Measurements from ENCODE around the gene FRRS1L. TPM values are rescaled to one million over a fixed set of nuclear protein-coding genes. Genes with fewer than 3 reads are reported as not detected.
"Not testable (repeated sequence)": the region's sequence is repeated elsewhere in the genome, so short reads cannot be mapped to it uniquely, and the experiment has no call there.

Gene FRRS1L
- total RNA-seq, 1 donor from 2014 or later: not detected

DNA sequence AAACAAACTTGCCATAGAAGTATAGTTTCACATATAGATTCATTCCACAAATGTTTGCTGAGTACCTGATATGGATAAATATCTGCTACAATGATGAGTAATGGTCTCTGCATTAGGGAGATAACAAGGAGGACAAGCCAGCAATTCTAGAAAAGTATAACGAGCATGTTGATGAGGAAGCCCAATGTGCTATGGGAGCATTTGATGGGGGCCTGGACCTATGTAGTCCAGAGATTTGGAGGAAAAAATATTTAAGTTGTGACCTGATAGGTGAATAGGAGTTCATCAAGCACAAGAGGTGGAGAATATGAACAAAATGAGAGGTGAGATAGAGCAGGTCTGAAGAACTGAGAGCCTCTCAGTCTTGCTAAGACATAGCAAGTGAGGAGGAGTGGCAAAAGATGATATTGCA, 32.9 kb downstream of the FRRS1L start:
- ChIA-PET CTCF (no interaction called here), POLR2A (no interaction called here)
- Mint-ChIP-seq H3K9me3 (no peaks in the 10 kb centered on the region), H3K27ac (no peak overlapping the region), H3K4me3 (no peak overlapping the region), H3K4me1 (no peaks in the 10 kb centered on the region), H3K36me3 (ENCODE audit: low read depth) (no peaks in the 10 kb centered on the region), H3K27me3 (peaks cover 8% of the 10 kb centered on the region)
- intact Hi-C loops (cut with micrococcal nuclease): no loop called here
- TF ChIP-seq, protein P1, sequence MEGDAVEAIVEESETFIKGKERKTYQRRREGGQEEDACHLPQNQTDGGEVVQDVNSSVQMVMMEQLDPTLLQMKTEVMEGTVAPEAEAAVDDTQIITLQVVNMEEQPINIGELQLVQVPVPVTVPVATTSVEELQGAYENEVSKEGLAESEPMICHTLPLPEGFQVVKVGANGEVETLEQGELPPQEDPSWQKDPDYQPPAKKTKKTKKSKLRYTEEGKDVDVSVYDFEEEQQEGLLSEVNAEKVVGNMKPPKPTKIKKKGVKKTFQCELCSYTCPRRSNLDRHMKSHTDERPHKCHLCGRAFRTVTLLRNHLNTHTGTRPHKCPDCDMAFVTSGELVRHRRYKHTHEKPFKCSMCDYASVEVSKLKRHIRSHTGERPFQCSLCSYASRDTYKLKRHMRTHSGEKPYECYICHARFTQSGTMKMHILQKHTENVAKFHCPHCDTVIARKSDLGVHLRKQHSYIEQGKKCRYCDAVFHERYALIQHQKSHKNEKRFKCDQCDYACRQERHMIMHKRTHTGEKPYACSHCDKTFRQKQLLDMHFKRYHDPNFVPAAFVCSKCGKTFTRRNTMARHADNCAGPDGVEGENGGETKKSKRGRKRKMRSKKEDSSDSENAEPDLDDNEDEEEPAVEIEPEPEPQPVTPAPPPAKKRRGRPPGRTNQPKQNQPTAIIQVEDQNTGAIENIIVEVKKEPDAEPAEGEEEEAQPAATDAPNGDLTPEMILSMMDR (IDR thresholded peaks at IDR 0.05): no peak
- no peak for ATAC-seq (ENCODE audit: low read depth)
- no peak for DNase-seq

DNA sequence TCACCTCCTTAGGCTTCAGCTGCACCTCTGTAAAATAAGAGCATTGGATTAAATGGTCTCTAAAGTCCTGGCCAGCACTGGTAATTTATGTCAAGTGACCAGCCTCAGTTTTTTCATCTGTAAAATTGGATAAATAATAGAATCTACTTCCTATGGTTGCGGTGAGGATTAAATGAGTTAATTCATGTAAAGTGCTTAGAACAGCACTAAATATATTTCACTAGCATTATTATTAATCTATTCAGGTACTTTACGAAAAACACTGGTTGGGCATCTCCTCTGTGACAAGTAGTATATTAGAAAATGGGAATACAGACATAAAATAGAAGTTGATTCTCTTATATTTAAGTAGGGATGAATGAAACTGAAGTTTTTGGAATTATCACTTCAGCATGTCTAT, 33.5 kb downstream of the FRRS1L start:
- Mint-ChIP-seq H3K27ac (no peak overlapping the region), H3K4me1 (no peaks in the 10 kb centered on the region), H3K27me3 (peaks cover 8% of the 10 kb centered on the region), H3K4me3 (no peak overlapping the region), H3K9me3 (no peaks in the 10 kb centered on the region), H3K36me3 (ENCODE audit: low read depth) (no peaks in the 10 kb centered on the region)
- POLR2A ChIA-PET: no interaction called here
- TF ChIP-seq, protein P1 (IDR thresholded peaks at IDR 0.05): no peak
- DNase-seq (no peak), ATAC-seq (ENCODE audit: low read depth) (no peak)
- intact Hi-C loops (cut with micrococcal nuclease): no loop called here
- CTCF ChIA-PET: no interaction called here

DNA sequence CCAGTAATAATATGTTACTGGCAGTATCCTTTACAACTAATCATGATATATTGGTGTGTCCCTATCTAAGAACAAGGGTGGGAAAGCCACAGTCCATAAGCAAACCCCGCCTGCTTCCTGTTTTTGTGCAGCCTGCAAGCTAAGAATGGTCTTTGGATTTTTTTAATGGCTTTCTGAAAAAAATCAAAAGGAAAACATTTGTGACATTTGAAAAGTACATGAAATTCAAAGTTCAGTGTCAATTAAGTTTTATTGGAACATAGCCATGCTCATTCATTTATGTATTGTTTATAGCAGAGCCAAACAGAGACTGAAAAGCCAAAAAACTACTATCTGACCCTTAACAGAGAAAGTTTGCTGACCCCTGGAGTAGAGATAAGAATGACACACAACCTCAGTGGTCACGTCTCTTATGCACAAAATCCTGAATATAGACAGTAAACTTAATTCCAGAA, 34.5 kb downstream of the FRRS1L start:
- Mint-ChIP-seq H3K4me3 (no peak overlapping the region), H3K9me3 (no peaks in the 10 kb centered on the region), H3K27ac (no peak overlapping the region), H3K36me3 (ENCODE audit: low read depth) (no peaks in the 10 kb centered on the region), H3K4me1 (no peaks in the 10 kb centered on the region), H3K27me3 (peaks cover 6% of the 10 kb centered on the region)
- POLR2A ChIA-PET: no interaction called here
- intact Hi-C loops (cut with micrococcal nuclease): no loop called here
- TF ChIP-seq, protein P1 (IDR thresholded peaks at IDR 0.05): no peak
- CTCF ChIA-PET: no interaction called here
- ATAC-seq (ENCODE audit: low read depth) (no peak), DNase-seq (no peak)

DNA sequence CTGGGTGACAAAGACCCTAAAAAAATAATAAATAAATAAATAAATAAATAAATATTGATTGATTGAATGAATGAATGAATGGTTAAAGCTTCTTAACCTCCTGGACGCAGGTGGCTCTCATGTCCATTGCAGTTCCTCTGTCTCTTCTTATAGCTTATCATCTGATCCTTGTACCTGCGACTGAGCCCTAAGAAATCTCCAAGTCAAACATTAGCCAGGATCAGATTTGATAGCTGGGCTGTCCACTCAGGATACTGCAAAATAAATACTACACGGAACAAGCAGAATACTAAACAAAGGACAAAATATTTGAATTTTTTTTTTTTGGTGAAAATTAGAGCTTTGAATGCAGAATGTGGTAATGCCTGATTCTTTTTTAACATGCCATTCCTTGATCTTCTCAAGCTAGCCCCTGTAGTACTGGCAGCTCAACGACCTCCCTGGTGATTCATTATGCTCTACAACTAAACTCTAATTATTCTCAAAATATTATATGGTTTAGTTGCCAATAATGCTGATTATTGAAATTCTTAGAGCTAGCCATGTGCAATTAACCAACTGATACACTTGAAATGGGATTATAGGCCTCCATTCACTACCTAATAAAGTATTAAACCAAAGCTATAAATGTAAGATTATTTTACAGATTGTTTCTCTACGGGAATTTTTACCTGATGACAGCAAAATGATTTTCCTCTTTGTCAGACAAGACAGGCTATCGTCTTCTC, 37.4 kb downstream of the FRRS1L start:
- Mint-ChIP-seq H3K27me3 (peaks cover 4% of the 10 kb centered on the region), H3K27ac (no peak overlapping the region), H3K4me1 (no peaks in the 10 kb centered on the region), H3K9me3 (no peaks in the 10 kb centered on the region), H3K36me3 (ENCODE audit: low read depth) (no peaks in the 10 kb centered on the region), H3K4me3 (no peak overlapping the region)
- ChIA-PET CTCF (no interaction called here), POLR2A (interaction anchor here (1.3 kb wide), 1 partner anchor 10 kb away, joined by 6 read pairs; the partner anchor contains the start of gene TMEM245)
- ATAC-seq (ENCODE audit: low read depth) (no peak), DNase-seq (no peak)
- intact Hi-C loops (cut with micrococcal nuclease): no loop called here
- TF ChIP-seq, protein P1 (IDR thresholded peaks at IDR 0.05): no peak

DNA sequence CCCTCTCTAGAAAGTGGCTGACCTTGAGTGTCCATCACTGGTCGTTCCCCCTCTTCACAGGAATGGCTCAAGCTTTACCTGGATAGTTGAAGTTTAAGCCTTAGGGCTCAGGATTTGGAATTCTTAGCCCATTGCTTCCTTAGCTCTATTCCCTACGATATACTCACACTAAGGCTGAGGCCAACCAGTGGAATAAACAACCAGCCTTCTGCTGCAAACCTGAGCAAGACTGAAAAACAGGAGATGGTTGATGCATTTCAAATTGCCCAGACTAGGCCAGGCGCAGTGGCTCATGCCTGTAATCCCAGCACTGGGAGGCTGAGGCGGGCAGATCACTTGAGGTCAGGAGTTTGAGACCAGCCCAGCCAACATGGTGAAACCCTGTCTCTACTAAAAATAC, 40.4 kb downstream of the FRRS1L start:
- H3K4me1 Mint-ChIP-seq; H3K27ac Mint-ChIP-seq; H3K27me3 Mint-ChIP-seq; ATAC-seq (ENCODE audit: low read depth); H3K9me3 Mint-ChIP-seq; H3K36me3 Mint-ChIP-seq (ENCODE audit: low read depth); H3K4me3 Mint-ChIP-seq; CTCF ChIA-PET; intact Hi-C loops (cut with micrococcal nuclease); DNase-seq; POLR2A ChIA-PET: not testable (repeated sequence)

DNA sequence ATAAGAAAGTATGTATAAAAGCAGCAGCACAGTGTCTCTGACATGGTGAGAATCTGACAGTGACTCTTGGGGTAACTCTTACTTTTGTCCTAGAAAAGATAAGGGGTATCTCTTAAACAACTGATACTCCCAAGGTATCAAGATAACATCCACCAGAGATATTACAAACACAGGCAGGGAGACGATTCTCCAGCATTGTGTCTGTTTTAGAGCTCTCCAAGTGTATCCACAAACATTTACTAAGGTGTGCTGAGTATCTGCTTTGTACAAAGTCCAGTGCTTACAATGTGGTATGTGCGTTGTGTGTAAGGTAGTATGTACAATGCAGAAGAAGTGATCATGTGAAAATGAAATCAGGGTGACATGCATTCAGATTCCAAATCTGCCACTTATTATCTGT, 42.9 kb downstream of the FRRS1L start:
- ATAC-seq (ENCODE audit: low read depth) (no peak), DNase-seq (no peak)
- H3K4me1 Mint-ChIP-seq: peaks cover 5% of the 10 kb centered on the region
- H3K27ac Mint-ChIP-seq: no peak overlapping the region
- no peaks in the 10 kb centered on the region for H3K9me3 Mint-ChIP-seq
- intact Hi-C loops (cut with micrococcal nuclease): no loop called here
- ChIA-PET POLR2A (no interaction called here), CTCF (no interaction called here)
- H3K27me3 Mint-ChIP-seq: no peaks in the 10 kb centered on the region
- H3K36me3 Mint-ChIP-seq (ENCODE audit: low read depth): no peaks in the 10 kb centered on the region
- TF ChIP-seq, protein P1 (IDR thresholded peaks at IDR 0.05): no peak
- no peak overlapping the region for H3K4me3 Mint-ChIP-seq

Measured in activated B cell treated with CpG ODN at 0.5 μM for 24 hours (primary cell).